ENCODE measurements around the gene CDADC1. TPM values are rescaled to one million over a fixed set of nuclear protein-coding genes. Genes with fewer than 3 reads are reported as not detected.
A peak's percentile ranks its signal among the peaks of the same experiment; 100 is the strongest.

CDADC1 gene
- total RNA-seq, 1 donor from 2014 or later = 6.9 TPM

DNA sequence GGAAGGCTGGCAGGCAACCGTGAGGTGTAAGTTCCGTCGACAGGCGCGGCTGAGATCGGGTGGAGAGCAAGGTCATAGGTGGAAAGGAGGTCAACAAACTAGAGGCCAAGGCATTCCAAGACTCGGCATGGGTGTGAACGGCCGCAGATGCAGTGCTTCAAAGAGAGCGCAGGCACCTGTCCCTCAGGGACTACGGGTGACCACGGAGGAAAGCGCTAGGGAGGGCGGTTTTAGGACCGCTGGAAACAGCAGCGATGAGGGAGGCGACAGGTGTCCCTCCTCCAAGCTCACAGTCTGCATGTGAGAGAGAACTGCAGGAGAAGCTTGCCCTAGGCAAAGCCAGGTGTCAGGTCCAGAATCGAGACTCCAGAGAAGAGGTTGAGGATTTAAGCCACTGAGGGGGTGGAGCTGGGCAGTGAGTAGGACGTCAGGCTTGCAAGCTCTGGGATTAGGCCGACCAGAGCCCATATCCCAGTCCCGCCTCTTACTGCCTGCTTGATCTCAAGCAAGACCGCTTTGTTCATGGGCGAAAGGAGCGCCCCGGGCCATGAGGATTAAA lies 29.2 kb upstream of the CDADC1 start:
- Histone ChIP-seq H3K4me3 (no peak overlapping the region), H3K27ac (no peak overlapping the region), H3K27me3 (peaks cover 18% of the 10 kb centered on the region), H3K9me3 (no peaks in the 10 kb centered on the region), H3K4me1 (peaks cover 5% of the 10 kb centered on the region), H3K36me3 (no peaks in the 10 kb centered on the region)
- no peak for DNase-seq (ENCODE audit: extremely low spot score in 2 of 2)
- TF ChIP-seq, protein P1, sequence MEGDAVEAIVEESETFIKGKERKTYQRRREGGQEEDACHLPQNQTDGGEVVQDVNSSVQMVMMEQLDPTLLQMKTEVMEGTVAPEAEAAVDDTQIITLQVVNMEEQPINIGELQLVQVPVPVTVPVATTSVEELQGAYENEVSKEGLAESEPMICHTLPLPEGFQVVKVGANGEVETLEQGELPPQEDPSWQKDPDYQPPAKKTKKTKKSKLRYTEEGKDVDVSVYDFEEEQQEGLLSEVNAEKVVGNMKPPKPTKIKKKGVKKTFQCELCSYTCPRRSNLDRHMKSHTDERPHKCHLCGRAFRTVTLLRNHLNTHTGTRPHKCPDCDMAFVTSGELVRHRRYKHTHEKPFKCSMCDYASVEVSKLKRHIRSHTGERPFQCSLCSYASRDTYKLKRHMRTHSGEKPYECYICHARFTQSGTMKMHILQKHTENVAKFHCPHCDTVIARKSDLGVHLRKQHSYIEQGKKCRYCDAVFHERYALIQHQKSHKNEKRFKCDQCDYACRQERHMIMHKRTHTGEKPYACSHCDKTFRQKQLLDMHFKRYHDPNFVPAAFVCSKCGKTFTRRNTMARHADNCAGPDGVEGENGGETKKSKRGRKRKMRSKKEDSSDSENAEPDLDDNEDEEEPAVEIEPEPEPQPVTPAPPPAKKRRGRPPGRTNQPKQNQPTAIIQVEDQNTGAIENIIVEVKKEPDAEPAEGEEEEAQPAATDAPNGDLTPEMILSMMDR (IDR thresholded peaks at IDR 0.05) = no peak
- TF ChIP-seq POLR2A (IDR thresholded peaks at IDR 0.05) = no peak
- no peak for TF ChIP-seq POLR2AphosphoS5 (IDR thresholded peaks at IDR 0.05; ENCODE audit: insufficient read depth in 1 of 2, low read depth in 1 of 2)
- intact Hi-C loops (cut with DNase I) = no loop called here

DNA sequence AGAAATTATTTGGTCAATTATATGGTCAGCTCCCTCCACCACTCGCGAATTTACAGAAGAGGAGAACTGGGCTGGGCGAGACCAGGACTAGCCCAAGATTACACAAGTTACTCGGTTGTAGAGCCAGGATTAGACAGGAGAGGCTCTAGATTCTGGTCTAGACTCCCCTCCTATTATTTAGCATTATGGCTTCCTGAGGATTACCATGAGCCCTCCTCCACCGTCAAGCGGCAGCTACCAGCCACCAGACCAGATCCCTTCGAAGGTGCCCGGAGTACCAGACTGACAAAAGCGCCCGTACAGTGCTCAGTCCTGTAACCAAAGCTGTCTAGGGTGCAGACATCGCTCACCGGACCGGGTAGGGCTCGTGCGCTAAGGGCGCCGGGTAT lies 28.1 kb upstream of the CDADC1 start:
- Histone ChIP-seq H3K9me3 (no peaks in the 10 kb centered on the region), H3K27ac (no peak overlapping the region), H3K36me3 (no peaks in the 10 kb centered on the region), H3K4me3 (peak overlapping the region; percentile 42 to 53), H3K27me3 (peaks cover 18% of the 10 kb centered on the region), H3K4me1 (peaks cover 5% of the 10 kb centered on the region)
- TF ChIP-seq POLR2A (IDR thresholded peaks at IDR 0.05) = no peak
- intact Hi-C loops (cut with DNase I) = no loop called here
- no peak for DNase-seq (ENCODE audit: extremely low spot score in 2 of 2)

DNA sequence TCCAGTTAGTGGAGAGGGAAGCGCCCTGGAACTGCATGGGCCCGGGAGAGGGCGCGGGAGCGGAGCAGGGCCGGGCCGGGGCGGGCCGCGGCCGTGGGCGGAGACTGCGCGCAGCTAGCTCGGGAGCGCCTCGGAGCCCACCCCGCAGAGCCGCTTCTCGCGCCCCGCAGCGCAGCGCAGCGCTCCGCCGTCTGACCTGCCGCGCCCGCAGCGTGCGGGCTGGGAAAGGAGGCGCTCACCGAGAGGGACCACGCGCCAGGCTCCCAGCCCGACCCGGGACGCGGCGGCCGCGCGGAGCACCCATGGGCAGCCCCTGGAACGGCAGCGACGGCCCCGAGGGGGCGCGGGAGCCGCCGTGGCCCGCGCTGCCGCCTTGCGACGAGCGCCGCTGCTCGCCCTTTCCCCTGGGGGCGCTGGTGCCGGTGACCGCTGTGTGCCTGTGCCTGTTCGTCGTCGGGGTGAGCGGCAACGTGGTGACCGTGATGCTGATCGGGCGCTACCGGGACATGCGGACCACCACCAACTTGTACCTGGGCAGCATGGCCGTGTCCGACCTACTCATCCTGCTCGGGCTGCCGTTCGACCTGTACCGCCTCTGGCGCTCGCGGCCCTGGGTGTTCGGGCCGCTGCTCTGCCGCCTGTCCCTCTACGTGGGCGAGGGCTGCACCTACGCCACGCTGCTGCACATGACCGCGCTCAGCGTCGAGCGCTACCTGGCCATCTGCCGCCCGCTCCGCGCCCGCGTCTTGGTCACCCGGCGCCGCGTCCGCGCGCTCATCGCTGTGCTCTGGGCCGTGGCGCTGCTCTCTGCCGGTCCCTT lies 27.5 kb upstream of the CDADC1 start, which contains the start of gene MLNR:
MLNR (plus strand) TSS at position 303 of the 820 bp plus-strand sequence; CDS start at position 303, 0 bp downstream.
- H3K27ac ChIP-seq = no peak within 1 kb of the TSS
- peaks cover 18% of the 10 kb centered on the region for H3K27me3 ChIP-seq
- no peak for DNase-seq (ENCODE audit: extremely low spot score in 2 of 2)
- no peak for TF ChIP-seq POLR2A (IDR thresholded peaks at IDR 0.05)
- TF ChIP-seq, protein P1 (IDR thresholded peaks at IDR 0.05) = no peak
- TF ChIP-seq POLR2AphosphoS5 (IDR thresholded peaks at IDR 0.05; ENCODE audit: insufficient read depth in 1 of 2, low read depth in 1 of 2) = no peak
- intact Hi-C loops (cut with DNase I) = no loop called here
- H3K4me1 ChIP-seq = peaks cover 5% of the 10 kb centered on the region
- H3K36me3 ChIP-seq = no peaks in the 10 kb centered on the region
- no peaks in the 10 kb centered on the region for H3K9me3 ChIP-seq
- peak within 1 kb of the TSS; percentile 42 to 53 for H3K4me3 ChIP-seq

DNA sequence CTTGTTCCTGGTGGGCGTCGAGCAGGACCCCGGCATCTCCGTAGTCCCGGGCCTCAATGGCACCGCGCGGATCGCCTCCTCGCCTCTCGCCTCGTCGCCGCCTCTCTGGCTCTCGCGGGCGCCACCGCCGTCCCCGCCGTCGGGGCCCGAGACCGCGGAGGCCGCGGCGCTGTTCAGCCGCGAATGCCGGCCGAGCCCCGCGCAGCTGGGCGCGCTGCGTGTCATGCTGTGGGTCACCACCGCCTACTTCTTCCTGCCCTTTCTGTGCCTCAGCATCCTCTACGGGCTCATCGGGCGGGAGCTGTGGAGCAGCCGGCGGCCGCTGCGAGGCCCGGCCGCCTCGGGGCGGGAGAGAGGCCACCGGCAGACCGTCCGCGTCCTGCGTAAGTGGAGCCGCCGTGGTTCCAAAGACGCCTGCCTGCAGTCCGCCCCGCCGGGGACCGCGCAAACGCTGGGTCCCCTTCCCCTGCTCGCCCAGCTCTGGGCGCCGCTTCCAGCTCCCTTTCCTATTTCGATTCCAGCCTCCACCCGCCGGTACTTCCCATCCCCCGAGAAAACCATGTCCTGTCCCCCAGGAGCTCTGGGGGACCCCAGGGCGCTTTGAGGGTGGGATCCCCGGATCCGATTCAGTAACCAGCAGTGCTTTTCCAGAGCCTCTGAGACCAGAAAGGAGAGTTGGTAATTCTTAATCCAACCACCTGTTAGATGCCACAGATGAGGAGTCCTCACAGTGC lies 26.7 kb upstream of the CDADC1 start:
- peaks cover 5% of the 10 kb centered on the region for H3K4me1 ChIP-seq
- peak overlapping the region; percentile 42 to 53 for H3K4me3 ChIP-seq
- H3K27ac ChIP-seq = no peak overlapping the region
- no peaks in the 10 kb centered on the region for H3K9me3 ChIP-seq
- no peak for DNase-seq (ENCODE audit: extremely low spot score in 2 of 2)
- intact Hi-C loops (cut with DNase I) = no loop called here
- H3K36me3 ChIP-seq = no peaks in the 10 kb centered on the region
- peaks cover 18% of the 10 kb centered on the region for H3K27me3 ChIP-seq
- TF ChIP-seq, protein P1 (IDR thresholded peaks at IDR 0.05) = no peak
- TF ChIP-seq POLR2A (IDR thresholded peaks at IDR 0.05) = no peak
- no peak for TF ChIP-seq POLR2AphosphoS5 (IDR thresholded peaks at IDR 0.05; ENCODE audit: insufficient read depth in 1 of 2, low read depth in 1 of 2)

DNA sequence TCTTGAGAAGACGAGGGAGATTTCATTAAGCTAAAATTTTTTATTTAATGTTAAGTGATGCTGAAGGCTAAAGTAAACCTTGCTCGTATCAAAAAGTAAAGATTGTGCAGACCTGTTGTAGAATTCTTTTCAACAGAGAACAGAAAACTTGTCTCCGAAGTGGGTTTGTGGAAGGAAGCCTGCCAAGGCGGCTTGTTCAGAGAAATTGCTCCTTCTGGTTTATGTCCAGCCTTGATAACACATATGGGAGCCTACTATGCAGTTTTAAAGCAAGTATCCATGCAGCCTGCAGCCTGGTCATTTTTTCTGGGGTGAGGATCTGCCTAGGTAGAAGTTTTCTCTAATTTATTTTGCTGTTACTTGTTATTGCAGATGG lies 26.1 kb upstream of the CDADC1 start:
- Histone ChIP-seq H3K9me3 (no peaks in the 10 kb centered on the region), H3K4me3 (no peak overlapping the region), H3K27ac (no peak overlapping the region), H3K27me3 (peaks cover 18% of the 10 kb centered on the region), H3K4me1 (peaks cover 5% of the 10 kb centered on the region), H3K36me3 (no peaks in the 10 kb centered on the region)
- TF ChIP-seq, protein P1 (IDR thresholded peaks at IDR 0.05) = no peak
- TF ChIP-seq POLR2A (IDR thresholded peaks at IDR 0.05) (no peak), POLR2AphosphoS5 (IDR thresholded peaks at IDR 0.05; ENCODE audit: insufficient read depth in 1 of 2, low read depth in 1 of 2) (no peak)
- intact Hi-C loops (cut with DNase I) = no loop called here
- no peak for DNase-seq (ENCODE audit: extremely low spot score in 2 of 2)

Data from vagina (tissue), 2 donors.